Astrocyte of the spinal cord (primary cell): ENCODE results near the gene LCK.

ENCODE experiments used
- DNase-seq: peaks from one replicate; pipeline ENCODE4 v3.0.0; 2011; ENCODE audit warnings: low read depth, low spot score
- H3K4me3 ChIP-seq: 2 replicates; pipeline ENCODE4 v1.5.1; 2011; ENCODE audit warnings: low read depth, mild to moderate bottlenecking, low read length, moderate library complexity
- CTCF ChIP-seq: IDR thresholded peaks from 2 replicates; pipeline ENCODE4 v1.5.1; 2012; ENCODE audit warnings: low read depth, mild to moderate bottlenecking, low read length, inconsistent platforms
- in situ Hi-C: cut with HindIII; loops from 2 replicates; pipeline ENCODE4 v1.10.0; 2017; ENCODE audit warnings: low sequenced_read_pairs

LCK gene

GRCh38 chr1:32250893-32251716, at the start of gene LCK:
TSS of gene LCK (plus strand) at chr1:32251265. CDS start at chr1:32274330, 23,065 bp downstream.
- DNase-seq: no peak
- no peak for TF ChIP-seq CTCF
- no peak within 1 kb of the TSS for H3K4me3 ChIP-seq
- in situ Hi-C loops: no loop called here

GRCh38 chr1:32204943-32205361, 46.1 kb upstream of the LCK start:
- peak overlapping the region; percentile 82 for H3K4me3 ChIP-seq
- in situ Hi-C loops: no loop called here
- TF ChIP-seq CTCF: no peak
- DNase-seq: no peak

GRCh38 chr1:32205401-32206370, 45.4 kb upstream of the LCK start, which contains the start of gene IQCC:
TSS of gene IQCC (plus strand) at chr1:32205671. CDS start at chr1:32205682, 11 bp downstream.
- H3K4me3 ChIP-seq: peak within 1 kb of the TSS; percentile 82
- in situ Hi-C loops: no loop called here
- TF ChIP-seq CTCF: no peak

GRCh38 chr1:32208469-32208868, 42.6 kb upstream of the LCK start:
- no peak overlapping the region for H3K4me3 ChIP-seq
- DNase-seq: no peak
- TF ChIP-seq CTCF: no peak
- in situ Hi-C loops: no loop called here

More at GRCh38 chr1:32205401-32206370, 45.4 kb upstream of the LCK start, which contains the start of gene IQCC:
- DNase-seq: peak; percentile 78

- DNase-seq: peak; percentile 60
- in situ Hi-C loops: no loop called here
- TF ChIP-seq CTCF: no peak
- H3K4me3 ChIP-seq: no peak within 1 kb of the TSS
Measured at GRCh38 chr1:32208891-32209328, 42.2 kb upstream of the LCK start, which contains the start of gene DCDC2B. TSS of gene DCDC2B (plus strand) at chr1:32209089. CDS start at chr1:32209094, 5 bp downstream.
